GM19193 (cell line): ENCODE measurements around the gene ARMC7.

Experiments
- POLR2A ChIP-seq: IDR thresholded peaks from 4 replicates; pipeline ENCODE4 v1.6.1; 2011; ENCODE audit not compliant: insufficient read depth, insufficient read length; ENCODE audit errors: extremely low read depth

ARMC7 gene

GRCh38 chr17:75131278-75132017 lies 21.7 kb downstream of the ARMC7 start, which contains the start of gene NT5C:
TSS of gene NT5C (minus strand) at chr17:75131742. CDS start at chr17:75131707, 35 bp downstream.
- peak; percentile 95 for TF ChIP-seq POLR2A

DNA sequence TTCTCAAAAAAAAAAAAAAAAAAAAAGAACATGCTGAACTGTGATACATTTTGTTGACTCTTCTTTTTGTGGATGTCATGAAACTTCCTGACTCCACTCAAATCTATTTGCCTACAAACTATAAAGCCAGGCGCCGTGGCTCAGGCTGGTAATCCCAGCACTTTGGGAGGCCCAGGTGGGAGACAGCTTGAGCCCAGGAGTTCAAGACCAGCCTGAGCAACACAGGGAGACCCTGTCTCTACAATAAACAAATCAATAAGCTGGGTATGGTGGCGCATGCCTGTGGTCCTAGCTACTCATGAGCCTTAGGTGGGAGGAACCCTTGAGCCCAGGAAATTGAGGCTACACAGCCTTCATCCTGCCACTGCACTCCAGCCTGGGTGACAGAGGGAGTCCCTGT lies 23.2 kb downstream of the ARMC7 start:
- TF ChIP-seq POLR2A, result no peak

DNA sequence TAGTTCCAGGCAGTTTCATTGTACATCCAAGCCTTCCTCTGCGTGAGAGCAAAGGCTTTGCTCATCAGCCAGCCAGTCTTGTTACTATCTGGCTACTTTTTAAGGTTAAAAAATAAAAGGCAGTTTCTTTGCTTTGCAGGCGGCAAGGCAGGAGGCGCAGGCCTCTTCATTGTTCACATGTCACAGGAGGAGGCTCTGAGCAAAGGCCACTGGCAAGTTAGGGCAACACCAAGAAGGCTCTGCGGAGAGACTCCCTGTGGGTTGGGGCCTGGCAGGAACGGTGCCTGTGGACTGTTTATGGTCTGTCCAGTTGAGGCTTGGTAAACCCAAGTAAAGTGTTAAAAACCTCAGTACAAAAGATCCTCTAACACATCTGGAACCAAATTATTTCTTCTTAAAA lies 25.7 kb downstream of the ARMC7 start:
- no peak for TF ChIP-seq POLR2A

DNA sequence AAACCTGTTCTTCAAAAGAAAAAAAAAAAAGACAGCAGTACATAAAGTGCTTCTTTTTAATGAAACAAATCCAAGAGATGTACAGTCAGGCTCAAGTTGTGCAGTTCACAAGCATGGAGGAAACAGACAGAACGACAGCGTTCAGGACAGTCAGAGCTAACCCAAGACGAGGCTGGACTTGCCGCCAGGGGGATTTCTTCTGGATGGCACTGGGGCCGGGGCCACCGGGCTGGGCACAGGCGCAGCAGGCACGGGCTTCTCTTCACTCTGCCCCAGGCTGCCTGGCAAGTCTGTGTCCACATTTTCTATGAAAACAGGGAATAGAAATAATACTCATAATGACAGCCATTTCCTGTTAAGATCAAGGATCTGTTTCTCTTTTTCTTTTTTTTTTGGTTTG lies 26.2 kb downstream of the ARMC7 start:
- TF ChIP-seq POLR2A, result no peak

- TF ChIP-seq POLR2A, result no peak
Observed at GRCh38 chr17:75138519-75138918, 28.8 kb downstream of the ARMC7 start.

GRCh38 chr17:75142236-75142971 lies 32.6 kb downstream of the ARMC7 start:
- no peak for TF ChIP-seq POLR2A

GRCh38 chr17:75144816-75145512 lies 35.2 kb downstream of the ARMC7 start:
- TF ChIP-seq POLR2A, result no peak

DNA sequence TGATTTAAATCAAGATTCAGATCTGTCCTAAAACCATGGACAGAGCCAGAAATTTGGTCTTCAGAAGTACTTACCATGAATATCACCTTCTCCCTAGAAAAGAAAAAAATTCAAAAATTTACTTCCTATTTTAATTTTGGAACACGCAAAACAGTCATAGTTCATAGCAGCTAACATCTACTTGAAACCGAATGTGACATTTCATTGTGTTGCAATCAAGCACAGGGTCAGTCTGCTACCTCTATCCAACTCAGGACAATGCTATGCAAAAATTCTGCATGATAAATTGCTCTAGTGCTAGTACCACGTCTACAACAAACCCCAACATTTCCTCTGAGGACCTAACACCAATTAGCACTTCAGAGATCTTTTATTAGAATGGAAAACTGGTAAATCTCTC lies 36.8 kb downstream of the ARMC7 start:
- TF ChIP-seq POLR2A, result no peak

GRCh38 chr17:75147878-75148546 lies 38.2 kb downstream of the ARMC7 start:
- TF ChIP-seq POLR2A, result no peak

- no peak for TF ChIP-seq POLR2A
Observed at GRCh38 chr17:75151930-75152329, 42.2 kb downstream of the ARMC7 start.

DNA sequence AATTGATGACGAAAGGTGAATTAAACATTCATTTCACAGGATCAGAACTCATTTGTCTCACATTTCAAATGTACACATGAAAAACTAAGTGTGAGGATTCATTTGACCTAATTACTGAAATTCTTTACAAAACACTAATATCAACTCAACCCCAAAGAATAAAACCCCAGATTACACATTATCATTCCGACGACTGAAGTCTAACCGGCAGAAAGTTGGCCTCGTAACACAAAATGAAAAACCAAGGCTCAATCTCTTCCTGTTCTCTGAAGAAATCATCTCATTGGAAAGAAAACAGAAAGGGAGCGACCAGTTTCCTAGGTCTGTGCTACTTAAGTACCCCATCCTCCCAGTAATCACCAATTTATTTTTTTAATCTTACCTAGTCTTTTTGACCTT lies 42.8 kb downstream of the ARMC7 start:
- no peak for TF ChIP-seq POLR2A

GRCh38 chr17:75152922-75153779 lies 43.4 kb downstream of the ARMC7 start:
- no peak for TF ChIP-seq POLR2A

GRCh38 chr17:75153780-75154194 lies 44.0 kb downstream of the ARMC7 start:
- no peak for TF ChIP-seq POLR2A

GRCh38 chr17:75154195-75155106 lies 44.7 kb downstream of the ARMC7 start, which contains the start of gene JPT1:
TSS of gene JPT1 (minus strand) at chr17:75154512. CDS start at chr17:75154397, 115 bp downstream.
- peak; percentile 100 for TF ChIP-seq POLR2A

- no peak for TF ChIP-seq POLR2A
Observed at GRCh38 chr17:75155191-75155601, 45.4 kb downstream of the ARMC7 start.
